Smooth muscle cell (in vitro differentiated cells): Measurements from ENCODE around the gene GNAZ. TPM values are rescaled to one million over a fixed set of nuclear protein-coding genes. Genes with fewer than 3 reads are reported as not detected.

Experiments used
- DNase-seq: peaks from one replicate; lab custom pipeline; 2025; ENCODE audit not compliant: unreplicated experiment; lab: John Stamatoyannopoulos, UW
- H2AFZ ChIP-seq: fragments of 200-600 bp; sonication (generic); 2 replicates; pipeline ENCODE4 v1.6.0; 2016; ENCODE audit warnings: antibody characterized with exemption, low read depth, mild to moderate bottlenecking
- H3F3A ChIP-seq: fragments of 200-600 bp; sonication (generic); 2 replicates; pipeline ENCODE4 v1.6.0; 2017; ENCODE audit warnings: antibody characterized with exemption, low read depth
- H3K27ac ChIP-seq: fragments of 200-600 bp; sonication (generic); 2 replicates; pipeline ENCODE4 v1.5.1; 2016; ENCODE audit warnings: low read depth, mild to moderate bottlenecking
- H3K27me3 ChIP-seq: fragments of 200-600 bp; sonication (generic); 2 replicates; pipeline ENCODE4 v1.6.1; 2016; ENCODE audit warnings: low read depth, mild to moderate bottlenecking
- H3K36me3 ChIP-seq: fragments of 200-600 bp; sonication (generic); 2 replicates; pipeline ENCODE4 v1.5.1; 2016; ENCODE audit warnings: low read depth
- H3K4me1 ChIP-seq: fragments of 200-600 bp; sonication (generic); 2 replicates; pipeline ENCODE4 v1.5.1; 2016; ENCODE audit warnings: low read depth
- H3K4me2 ChIP-seq: fragments of 200-600 bp; sonication (generic); 2 replicates; pipeline ENCODE4 v1.6.0; 2016; ENCODE audit warnings: mild to moderate bottlenecking
- H3K4me3 ChIP-seq: fragments of 200-600 bp; sonication (generic); 2 replicates; pipeline ENCODE4 v1.5.1; 2016; ENCODE audit warnings: mild to moderate bottlenecking
- H3K79me2 ChIP-seq: fragments of 200-600 bp; sonication (generic); 2 replicates; pipeline ENCODE4 v1.6.0; 2016; ENCODE audit warnings: low read depth, mild to moderate bottlenecking
- H3K9ac ChIP-seq: fragments of 200-600 bp; sonication (generic); 2 replicates; pipeline ENCODE4 v1.6.0; 2016; ENCODE audit warnings: low read depth
- H3K9me3 ChIP-seq: fragments of 200-600 bp; sonication (generic); replicated peaks from 2 replicates; pipeline ENCODE4 v1.5.1; 2016; ENCODE audit warnings: low read depth
- H4K20me1 ChIP-seq: fragments of 200-600 bp; sonication (generic); 2 replicates; pipeline ENCODE4 v1.6.0; 2016; ENCODE audit warnings: low read depth
- WGBS: methylation state at CpG from one replicate; pipeline ENCODE4 v1.1.7; 2016; ENCODE audit warnings: low lambda C conversion rate; 5-methylcytosine and 5-hydroxymethylcytosine counted together
- polyA plus RNA-seq: library from polyadenylated mRNA; unstranded; fragments of >200 nt; fragmentation: Nextera tagmentation; extraction: Ambion mirVana; gene quantifications from 2 replicates; pipeline ENCODE4 v1.2.1, GENCODE V29; 2016
- total RNA-seq: library from RNA; depleted of rRNA; stranded (reverse); fragments of >200 nt; gene quantifications from 2 replicates; pipeline ENCODE4 v1.2.3, GENCODE V29; 2014
- TF ChIP-seq, protein P1 (sequence below): fragments of 200-600 bp; sonication (generic); IDR thresholded peaks from 2 replicates; pipeline ENCODE4 v1.5.1; 2017; ENCODE audit warnings: borderline replicate concordance, mild to moderate bottlenecking, antibody characterized with exemption; ENCODE audit not compliant: insufficient read depth, poor library complexity, severe bottlenecking

GNAZ gene
- total and polyA plus RNA-seq, 2 experiments from 2014 or later: 0.50 to 1.2 TPM

DNA sequence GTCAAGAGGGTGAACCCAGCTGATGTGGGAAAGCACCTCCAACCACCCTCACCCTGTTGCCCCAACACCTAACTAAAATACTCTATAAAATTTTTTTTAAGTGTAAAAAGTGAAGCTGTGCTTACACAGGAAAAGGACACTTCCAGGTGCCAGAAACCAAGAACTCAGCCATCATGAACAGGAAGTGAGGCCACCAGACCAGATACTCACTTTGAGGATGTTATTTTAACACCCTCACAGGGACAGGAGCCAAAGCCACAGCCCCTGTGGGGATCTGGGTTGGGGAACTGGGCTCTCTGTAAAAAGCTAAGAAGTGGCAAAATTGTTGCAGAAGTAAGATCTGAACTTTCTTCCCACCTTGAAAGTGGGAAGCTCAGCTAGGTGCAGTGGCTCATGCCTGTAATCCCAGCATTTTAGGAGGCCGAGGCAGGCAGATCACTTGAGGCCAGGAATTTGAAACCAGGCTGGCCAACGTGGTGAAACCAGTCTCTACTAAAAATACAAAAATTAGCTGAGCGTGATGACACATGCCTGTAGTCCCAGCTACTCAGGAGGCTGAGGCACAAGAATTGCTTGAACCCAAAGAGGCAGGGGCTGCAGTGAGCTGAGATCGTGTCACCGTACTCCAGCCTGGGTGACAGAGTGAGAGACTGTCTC, 67.7 kb downstream of the GNAZ start:
- Histone ChIP-seq H3K9me3 (no peaks in the 10 kb centered on the region), H3F3A (no peaks in the 10 kb centered on the region), H3K9ac (no peak overlapping the region), H3K27ac (no peak overlapping the region), H2AFZ (no peak overlapping the region), H3K27me3 (no peaks in the 10 kb centered on the region), H3K4me1 (peaks cover 10% of the 10 kb centered on the region), H3K4me2 (no peak overlapping the region), H3K4me3 (no peak overlapping the region), H3K79me2 (no peaks in the 10 kb centered on the region), H3K36me3 (no peaks in the 10 kb centered on the region), H4K20me1 (no peaks in the 10 kb centered on the region)
- TF ChIP-seq, protein P1, sequence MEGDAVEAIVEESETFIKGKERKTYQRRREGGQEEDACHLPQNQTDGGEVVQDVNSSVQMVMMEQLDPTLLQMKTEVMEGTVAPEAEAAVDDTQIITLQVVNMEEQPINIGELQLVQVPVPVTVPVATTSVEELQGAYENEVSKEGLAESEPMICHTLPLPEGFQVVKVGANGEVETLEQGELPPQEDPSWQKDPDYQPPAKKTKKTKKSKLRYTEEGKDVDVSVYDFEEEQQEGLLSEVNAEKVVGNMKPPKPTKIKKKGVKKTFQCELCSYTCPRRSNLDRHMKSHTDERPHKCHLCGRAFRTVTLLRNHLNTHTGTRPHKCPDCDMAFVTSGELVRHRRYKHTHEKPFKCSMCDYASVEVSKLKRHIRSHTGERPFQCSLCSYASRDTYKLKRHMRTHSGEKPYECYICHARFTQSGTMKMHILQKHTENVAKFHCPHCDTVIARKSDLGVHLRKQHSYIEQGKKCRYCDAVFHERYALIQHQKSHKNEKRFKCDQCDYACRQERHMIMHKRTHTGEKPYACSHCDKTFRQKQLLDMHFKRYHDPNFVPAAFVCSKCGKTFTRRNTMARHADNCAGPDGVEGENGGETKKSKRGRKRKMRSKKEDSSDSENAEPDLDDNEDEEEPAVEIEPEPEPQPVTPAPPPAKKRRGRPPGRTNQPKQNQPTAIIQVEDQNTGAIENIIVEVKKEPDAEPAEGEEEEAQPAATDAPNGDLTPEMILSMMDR: no peak
- no peak for DNase-seq
- 53% methylated on average over 5 of the region's 5 CpGs for WGBS

GRCh38 chr22:23138584-23139435, 68.5 kb downstream of the GNAZ start:
- no peak for DNase-seq
- Histone ChIP-seq H3K79me2 (no peaks in the 10 kb centered on the region), H3K9ac (no peak overlapping the region), H3K36me3 (no peaks in the 10 kb centered on the region), H4K20me1 (no peaks in the 10 kb centered on the region), H2AFZ (no peak overlapping the region), H3K4me1 (peaks cover 10% of the 10 kb centered on the region), H3F3A (no peaks in the 10 kb centered on the region), H3K4me3 (no peak overlapping the region), H3K4me2 (no peak overlapping the region), H3K9me3 (no peaks in the 10 kb centered on the region), H3K27me3 (no peaks in the 10 kb centered on the region), H3K27ac (no peak overlapping the region)
- TF ChIP-seq, protein P1: no peak
- 94% methylated on average over 12 of the region's 12 CpGs for WGBS

GRCh38 chr22:23140385-23140784, 70.1 kb downstream of the GNAZ start:
- H3K9ac ChIP-seq: no peak overlapping the region
- no peaks in the 10 kb centered on the region for H3K36me3 ChIP-seq
- peaks cover 11% of the 10 kb centered on the region for H3K4me1 ChIP-seq
- H3K4me2 ChIP-seq: no peak overlapping the region
- no peak overlapping the region for H2AFZ ChIP-seq
- H4K20me1 ChIP-seq: no peaks in the 10 kb centered on the region
- H3F3A ChIP-seq: peaks cover 4% of the 10 kb centered on the region
- no peak overlapping the region for H3K27ac ChIP-seq
- no peaks in the 10 kb centered on the region for H3K79me2 ChIP-seq
- no peak overlapping the region for H3K4me3 ChIP-seq
- no peaks in the 10 kb centered on the region for H3K27me3 ChIP-seq
- DNase-seq: no peak
- no peaks in the 10 kb centered on the region for H3K9me3 ChIP-seq
- TF ChIP-seq, protein P1: no peak
